ENCODE measurements around the gene PPP2R3B. TPM values are rescaled to one million over a fixed set of nuclear protein-coding genes. Genes with fewer than 3 reads are reported as not detected.

PPP2R3B gene
- total and polyA plus RNA-seq, 2 of the 13 experiments (the other 11 are each of a cell fraction or from before 2014, with no cell fraction given): 17.0 to 21.4 TPM

GRCh38 chrX:373641-374471 lies 12.9 kb downstream of the PPP2R3B start (continued):
- TF ChIP-seq ZBTB40 (IDR thresholded peaks at IDR 0.05): no peak
- TF ChIP-seq ZBTB40 (CRISPR knock-in tag; IDR thresholded peaks at IDR 0.05): no peak
- peak; percentile 75 for TF ChIP-seq ZBTB14 (CRISPR knock-in tag; IDR thresholded peaks at IDR 0.05)
- no peak for TF ChIP-seq ZNF367 (CRISPR knock-in tag; IDR thresholded peaks at IDR 0.05; ENCODE audit: borderline replicate concordance)
- no peak for TF ChIP-seq ZNF572 (CRISPR knock-in tag; IDR thresholded peaks at IDR 0.05)
- peak; percentile 38; the same call in 1 of the 2 replicates for TF ChIP-seq MEIS1 (CRISPR knock-in tag; IDR thresholded peaks at IDR 0.05; ENCODE audit: borderline replicate concordance)
- no peak for TF ChIP-seq TCF7L2 (IDR thresholded peaks at IDR 0.05; ENCODE audit: low read depth, low read length)
- TF ChIP-seq, protein P1, sequence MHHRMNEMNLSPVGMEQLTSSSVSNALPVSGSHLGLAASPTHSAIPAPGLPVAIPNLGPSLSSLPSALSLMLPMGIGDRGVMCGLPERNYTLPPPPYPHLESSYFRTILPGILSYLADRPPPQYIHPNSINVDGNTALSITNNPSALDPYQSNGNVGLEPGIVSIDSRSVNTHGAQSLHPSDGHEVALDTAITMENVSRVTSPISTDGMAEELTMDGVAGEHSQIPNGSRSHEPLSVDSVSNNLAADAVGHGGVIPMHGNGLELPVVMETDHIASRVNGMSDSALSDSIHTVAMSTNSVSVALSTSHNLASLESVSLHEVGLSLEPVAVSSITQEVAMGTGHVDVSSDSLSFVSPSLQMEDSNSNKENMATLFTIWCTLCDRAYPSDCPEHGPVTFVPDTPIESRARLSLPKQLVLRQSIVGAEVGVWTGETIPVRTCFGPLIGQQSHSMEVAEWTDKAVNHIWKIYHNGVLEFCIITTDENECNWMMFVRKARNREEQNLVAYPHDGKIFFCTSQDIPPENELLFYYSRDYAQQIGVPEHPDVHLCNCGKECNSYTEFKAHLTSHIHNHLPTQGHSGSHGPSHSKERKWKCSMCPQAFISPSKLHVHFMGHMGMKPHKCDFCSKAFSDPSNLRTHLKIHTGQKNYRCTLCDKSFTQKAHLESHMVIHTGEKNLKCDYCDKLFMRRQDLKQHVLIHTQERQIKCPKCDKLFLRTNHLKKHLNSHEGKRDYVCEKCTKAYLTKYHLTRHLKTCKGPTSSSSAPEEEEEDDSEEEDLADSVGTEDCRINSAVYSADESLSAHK (CRISPR knock-in tag; IDR thresholded peaks at IDR 0.05; ENCODE audit: borderline replicate concordance): no peak
- no peak for TF ChIP-seq ETV5 (CRISPR knock-in tag; IDR thresholded peaks at IDR 0.05; ENCODE audit: borderline replicate concordance)
- no peak for TF ChIP-seq TBX3 (IDR thresholded peaks at IDR 0.05; ENCODE audit: borderline replicate concordance)
- TF ChIP-seq ZNF354B (CRISPR knock-in tag; IDR thresholded peaks at IDR 0.05): no peak
- TF ChIP-seq HBP1 (CRISPR knock-in tag; IDR thresholded peaks at IDR 0.05; ENCODE audit: low read depth): no peak
- no peak for TF ChIP-seq PCBP2 (optimal IDR thresholded peaks at IDR 0.05; ENCODE audit: low read depth, low read length, poor library complexity, severe bottlenecking)
- TF ChIP-seq POLR2AphosphoS2 (IDR thresholded peaks at IDR 0.05; ENCODE audit: low read depth, low read length): no peak

All from HepG2 (cell line).